Type B pancreatic cell (in vitro differentiated cells): ENCODE measurements around the gene SLC9C2. TPM values are rescaled to one million over a fixed set of nuclear protein-coding genes. Genes with fewer than 3 reads are reported as not detected.

Source experiments
- DNase-seq: peaks from one replicate; pipeline ENCODE4 v3.0.0; 2021; ENCODE audit warnings: mixed read lengths; ENCODE audit not compliant: unreplicated experiment; ENCODE audit errors: extremely low spot score
- H3K27ac Mint-ChIP-seq: 2 replicates; pipeline ENCODE4 v1.8.0; 2021; ENCODE audit warnings: mild to moderate bottlenecking, mixed read lengths
- H3K27me3 Mint-ChIP-seq: 2 replicates; pipeline ENCODE4 v1.8.0; 2021; ENCODE audit warnings: mixed read lengths
- H3K36me3 Mint-ChIP-seq: 2 replicates; pipeline ENCODE4 v1.8.0; 2021; ENCODE audit warnings: mixed read lengths
- H3K4me1 Mint-ChIP-seq: one replicate; pipeline ENCODE4 v1.8.0; 2021; ENCODE audit warnings: mixed read lengths; ENCODE audit not compliant: unreplicated experiment
- H3K4me3 Mint-ChIP-seq: 2 replicates; pipeline ENCODE4 v1.8.0; 2021; ENCODE audit warnings: mild to moderate bottlenecking, mixed read lengths
- H3K9me3 Mint-ChIP-seq: 2 replicates; pipeline ENCODE4 v1.8.0; 2021; ENCODE audit warnings: mixed read lengths
- total RNA-seq: library from RNA; stranded (reverse); gene quantifications from 2 replicates; pipeline ENCODE4 v1.2.1, GENCODE V29; 2021; ENCODE audit warnings: low replicate concordance
- TF ChIP-seq, protein P1 (sequence below): fragments of 200-600 bp; sonication (generic); conservative IDR thresholded peaks from 2 replicates; pipeline ENCODE4 v1.5.0; 2021; ENCODE audit warnings: antibody characterized with exemption, mild to moderate bottlenecking

SLC9C2 gene
- total RNA-seq, 1 donor from 2014 or later = 0.60 TPM

GRCh38 chr1:173560285-173560880, 42.5 kb downstream of the SLC9C2 start:
- peaks cover 3% of the 10 kb centered on the region for H3K9me3 Mint-ChIP-seq
- no peaks in the 10 kb centered on the region for H3K4me1 Mint-ChIP-seq
- H3K36me3 Mint-ChIP-seq = no peaks in the 10 kb centered on the region
- H3K27me3 Mint-ChIP-seq = no peaks in the 10 kb centered on the region
- DNase-seq = no peak
- TF ChIP-seq, protein P1, sequence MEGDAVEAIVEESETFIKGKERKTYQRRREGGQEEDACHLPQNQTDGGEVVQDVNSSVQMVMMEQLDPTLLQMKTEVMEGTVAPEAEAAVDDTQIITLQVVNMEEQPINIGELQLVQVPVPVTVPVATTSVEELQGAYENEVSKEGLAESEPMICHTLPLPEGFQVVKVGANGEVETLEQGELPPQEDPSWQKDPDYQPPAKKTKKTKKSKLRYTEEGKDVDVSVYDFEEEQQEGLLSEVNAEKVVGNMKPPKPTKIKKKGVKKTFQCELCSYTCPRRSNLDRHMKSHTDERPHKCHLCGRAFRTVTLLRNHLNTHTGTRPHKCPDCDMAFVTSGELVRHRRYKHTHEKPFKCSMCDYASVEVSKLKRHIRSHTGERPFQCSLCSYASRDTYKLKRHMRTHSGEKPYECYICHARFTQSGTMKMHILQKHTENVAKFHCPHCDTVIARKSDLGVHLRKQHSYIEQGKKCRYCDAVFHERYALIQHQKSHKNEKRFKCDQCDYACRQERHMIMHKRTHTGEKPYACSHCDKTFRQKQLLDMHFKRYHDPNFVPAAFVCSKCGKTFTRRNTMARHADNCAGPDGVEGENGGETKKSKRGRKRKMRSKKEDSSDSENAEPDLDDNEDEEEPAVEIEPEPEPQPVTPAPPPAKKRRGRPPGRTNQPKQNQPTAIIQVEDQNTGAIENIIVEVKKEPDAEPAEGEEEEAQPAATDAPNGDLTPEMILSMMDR = no peak
- no peak overlapping the region for H3K4me3 Mint-ChIP-seq
- no peak overlapping the region for H3K27ac Mint-ChIP-seq

DNA sequence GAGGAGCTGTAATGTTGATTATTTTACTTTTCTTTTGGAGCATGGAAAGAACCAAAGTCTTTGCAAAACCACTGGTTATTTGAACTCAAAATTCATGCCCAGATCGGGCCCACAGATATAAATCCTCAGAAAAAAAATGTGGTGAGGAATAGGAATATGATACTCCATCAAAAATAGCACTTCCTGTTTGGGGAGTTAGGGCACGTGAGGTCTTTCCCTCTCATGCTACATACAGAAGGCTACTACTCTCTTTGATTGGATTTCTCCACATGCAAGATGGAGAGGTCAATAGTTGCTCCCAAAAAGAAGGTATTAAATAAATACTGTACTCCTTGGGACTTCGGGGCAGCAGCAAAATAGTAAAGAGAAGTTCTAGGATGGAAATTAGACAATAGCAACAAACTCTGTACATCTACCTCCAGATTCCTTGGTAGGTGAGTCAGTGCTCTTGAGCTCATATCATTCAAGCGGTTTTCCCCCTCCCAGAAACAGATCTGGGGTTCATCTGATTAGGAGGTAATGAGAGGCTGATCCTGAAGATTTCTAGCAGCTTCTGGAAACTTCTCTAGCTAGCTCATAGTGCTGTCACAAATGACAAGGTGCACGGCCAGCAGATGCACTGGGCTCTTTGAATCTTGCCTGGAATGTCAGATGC, 47.1 kb downstream of the SLC9C2 start:
- TF ChIP-seq, protein P1 = no peak
- Mint-ChIP-seq H3K4me1 (no peaks in the 10 kb centered on the region), H3K4me3 (no peak overlapping the region), H3K27me3 (no peaks in the 10 kb centered on the region), H3K9me3 (no peaks in the 10 kb centered on the region), H3K36me3 (no peaks in the 10 kb centered on the region), H3K27ac (no peak overlapping the region)
- no peak for DNase-seq

DNA sequence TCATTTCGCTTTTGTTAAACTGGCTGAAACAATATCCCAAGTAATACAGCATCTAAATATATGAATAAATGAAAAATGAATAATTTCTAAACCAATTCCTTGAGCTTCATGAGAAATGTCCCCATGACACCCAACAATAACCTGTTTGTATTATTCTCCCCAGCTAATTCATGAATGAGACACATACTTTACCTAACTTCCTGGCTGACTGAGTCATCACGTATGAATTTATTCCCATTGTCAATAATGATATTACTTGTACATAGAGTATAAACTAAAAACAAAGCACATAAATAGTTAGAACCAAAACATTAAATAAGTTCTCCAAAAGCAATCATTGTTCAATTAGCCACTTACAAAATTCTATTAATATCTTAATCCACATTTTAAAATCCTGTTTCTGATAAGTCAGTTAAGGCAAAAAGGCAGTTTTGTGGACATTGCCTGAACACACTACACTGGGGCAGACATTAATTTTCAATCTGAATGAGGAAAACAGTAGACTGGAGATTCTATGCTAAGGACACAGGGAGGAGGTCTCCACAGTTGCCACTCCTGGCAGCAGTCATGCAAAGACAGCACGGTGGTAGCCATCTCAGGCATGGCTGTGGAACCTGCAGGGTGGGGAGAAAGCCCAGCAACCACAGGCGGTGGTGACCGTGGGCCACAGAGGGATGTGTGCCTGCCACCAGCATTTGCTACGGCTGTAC, 48.2 kb downstream of the SLC9C2 start:
- H3K9me3 Mint-ChIP-seq = no peaks in the 10 kb centered on the region
- DNase-seq = no peak

GRCh38 chr1:173554089-173554488, 48.8 kb downstream of the SLC9C2 start:
- no peak overlapping the region for H3K4me3 Mint-ChIP-seq
- no peaks in the 10 kb centered on the region for H3K9me3 Mint-ChIP-seq
- TF ChIP-seq, protein P1 = no peak
- no peaks in the 10 kb centered on the region for H3K27me3 Mint-ChIP-seq
- H3K36me3 Mint-ChIP-seq = no peaks in the 10 kb centered on the region
- no peaks in the 10 kb centered on the region for H3K4me1 Mint-ChIP-seq
- H3K27ac Mint-ChIP-seq = no peak overlapping the region
- DNase-seq = no peak

More for the DNA sequence above, 48.2 kb downstream of the SLC9C2 start:
- no peaks in the 10 kb centered on the region for H3K27me3 Mint-ChIP-seq
- H3K4me1 Mint-ChIP-seq = no peaks in the 10 kb centered on the region
- H3K4me3 Mint-ChIP-seq = no peak overlapping the region
- TF ChIP-seq, protein P1 = no peak
- no peak overlapping the region for H3K27ac Mint-ChIP-seq
- H3K36me3 Mint-ChIP-seq = no peaks in the 10 kb centered on the region

DNA sequence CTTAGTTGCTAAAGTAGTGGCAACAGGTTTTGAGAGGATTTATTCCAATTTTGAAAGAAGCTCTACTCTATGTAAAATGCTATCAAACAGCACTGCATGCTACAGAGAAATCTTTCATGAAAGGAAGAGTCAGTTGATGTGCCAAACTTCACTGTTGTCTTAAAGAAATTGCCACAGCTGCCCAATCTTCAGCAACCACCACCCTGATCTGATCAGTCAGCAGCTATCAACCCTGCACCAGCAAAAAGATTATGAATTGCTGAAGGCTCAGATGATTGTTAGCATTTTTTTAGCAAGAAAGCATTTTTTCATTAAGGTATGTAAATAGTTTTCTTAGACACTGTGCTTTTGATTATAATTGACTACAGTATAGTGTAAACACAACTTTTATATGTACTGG, 49.6 kb downstream of the SLC9C2 start:
- H3K9me3 Mint-ChIP-seq = no peaks in the 10 kb centered on the region
- no peak for DNase-seq
- H3K4me1 Mint-ChIP-seq = no peaks in the 10 kb centered on the region
- no peaks in the 10 kb centered on the region for H3K36me3 Mint-ChIP-seq
- TF ChIP-seq, protein P1 = no peak
- no peak overlapping the region for H3K4me3 Mint-ChIP-seq
- H3K27ac Mint-ChIP-seq = no peak overlapping the region
- no peaks in the 10 kb centered on the region for H3K27me3 Mint-ChIP-seq
